Measurements from ENCODE around the gene AWAT2.
"Not testable (repeated sequence)": the region's sequence is repeated elsewhere in the genome, so short reads cannot be mapped to it uniquely, and the experiment has no call there.

Gene AWAT2

DNA sequence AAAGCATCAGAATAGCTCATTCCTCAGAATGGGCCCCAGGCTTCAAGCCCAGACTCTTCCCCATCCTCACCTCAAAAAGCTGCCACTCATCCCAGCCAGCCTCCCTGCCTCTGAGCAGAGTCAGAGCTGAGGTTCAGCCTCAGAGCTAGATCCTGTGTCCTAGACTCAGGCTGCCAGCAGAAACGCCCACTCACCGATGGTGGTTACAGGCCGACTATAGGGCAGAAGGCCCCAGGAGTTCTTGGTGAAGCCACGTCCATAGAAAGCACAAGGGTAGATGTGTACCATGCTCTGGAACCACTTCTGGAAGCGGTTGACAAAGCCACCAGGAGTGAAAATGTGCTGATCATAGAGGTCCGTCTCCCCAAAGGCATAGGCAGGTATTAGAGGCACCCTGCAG, 7.7 kb downstream of the AWAT2 start:
- DNase-seq, result no peak

DNA sequence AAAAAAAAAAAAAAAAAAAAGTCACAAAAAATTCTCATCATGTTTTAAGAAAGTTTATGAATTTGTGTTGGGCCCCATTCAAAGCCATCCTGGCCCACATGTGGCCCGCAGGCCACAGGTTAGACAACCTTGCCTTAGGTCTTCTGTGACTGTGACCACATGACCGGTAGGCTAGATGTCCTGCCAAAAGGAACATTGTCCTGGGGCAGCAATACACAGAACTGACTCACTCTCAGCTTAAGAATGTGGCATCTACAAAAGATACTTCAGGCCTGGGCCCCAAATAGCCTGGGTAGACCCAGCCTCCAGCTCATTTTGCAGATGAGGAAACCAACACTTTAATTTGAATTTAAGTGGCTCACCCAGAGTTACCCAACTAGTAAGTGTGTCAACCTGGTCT, 10.0 kb downstream of the AWAT2 start:
- no peak for DNase-seq

DNA sequence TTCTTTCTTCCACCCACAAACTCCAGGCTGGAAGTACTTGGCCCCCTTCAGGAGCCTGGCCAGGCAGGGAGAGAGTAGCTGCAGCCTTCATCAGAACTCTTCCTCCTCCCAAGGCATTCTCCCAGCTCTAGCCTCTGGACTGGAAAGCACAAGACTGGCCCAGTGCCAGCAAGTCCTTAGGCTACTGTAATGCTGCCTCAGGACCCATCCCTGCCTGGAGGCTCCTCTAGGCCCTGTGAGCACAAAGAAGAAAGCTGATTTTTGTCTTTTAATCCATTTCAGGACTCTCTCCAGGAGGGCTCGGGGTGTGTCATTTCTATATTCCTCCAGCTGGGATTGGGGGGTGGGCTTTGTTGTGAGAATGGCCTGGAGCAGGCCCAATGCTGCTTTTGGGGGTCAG, 10.8 kb downstream of the AWAT2 start:
- no peak for DNase-seq

DNA sequence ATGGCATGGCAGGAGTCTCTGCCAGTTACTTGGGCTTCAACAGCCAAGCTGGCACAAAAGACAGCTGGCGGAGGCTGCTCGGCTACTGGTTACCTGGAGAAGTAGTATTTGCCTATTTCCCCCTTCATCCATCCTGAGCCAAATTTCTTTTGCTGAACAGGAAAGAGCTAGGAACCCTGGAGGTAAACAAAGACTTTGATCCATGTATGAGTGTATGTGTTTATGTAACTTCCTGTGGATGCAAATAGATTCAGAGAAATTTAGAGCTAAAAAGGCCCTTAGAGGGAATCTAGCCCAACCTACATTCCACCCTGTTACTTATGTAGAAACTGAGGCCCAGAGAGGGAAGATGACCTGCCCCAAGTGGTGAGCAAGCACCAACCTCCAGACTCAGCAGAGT, 11.2 kb downstream of the AWAT2 start:
- DNase-seq, result no peak

DNA sequence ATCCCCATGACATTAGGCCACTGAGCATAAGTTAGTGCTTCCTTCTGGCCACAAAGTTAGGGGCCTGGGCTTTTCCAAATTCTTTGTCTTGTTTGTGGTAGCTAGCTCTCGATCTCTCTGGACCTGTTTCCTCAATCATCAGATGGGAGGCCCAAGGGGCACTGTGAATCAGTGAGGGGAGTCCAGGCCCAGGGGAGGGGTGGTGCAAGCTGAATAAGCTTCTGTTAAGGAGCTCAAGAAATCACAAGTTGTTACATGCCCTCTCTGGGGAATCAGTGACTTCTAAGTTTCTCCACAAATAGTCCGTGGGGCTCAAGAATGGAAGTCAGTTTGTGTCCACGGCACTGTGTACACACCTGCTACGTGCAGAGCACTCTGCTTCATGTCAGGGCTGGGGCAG, 15.1 kb downstream of the AWAT2 start:
- DNase-seq, result no peak

DNA sequence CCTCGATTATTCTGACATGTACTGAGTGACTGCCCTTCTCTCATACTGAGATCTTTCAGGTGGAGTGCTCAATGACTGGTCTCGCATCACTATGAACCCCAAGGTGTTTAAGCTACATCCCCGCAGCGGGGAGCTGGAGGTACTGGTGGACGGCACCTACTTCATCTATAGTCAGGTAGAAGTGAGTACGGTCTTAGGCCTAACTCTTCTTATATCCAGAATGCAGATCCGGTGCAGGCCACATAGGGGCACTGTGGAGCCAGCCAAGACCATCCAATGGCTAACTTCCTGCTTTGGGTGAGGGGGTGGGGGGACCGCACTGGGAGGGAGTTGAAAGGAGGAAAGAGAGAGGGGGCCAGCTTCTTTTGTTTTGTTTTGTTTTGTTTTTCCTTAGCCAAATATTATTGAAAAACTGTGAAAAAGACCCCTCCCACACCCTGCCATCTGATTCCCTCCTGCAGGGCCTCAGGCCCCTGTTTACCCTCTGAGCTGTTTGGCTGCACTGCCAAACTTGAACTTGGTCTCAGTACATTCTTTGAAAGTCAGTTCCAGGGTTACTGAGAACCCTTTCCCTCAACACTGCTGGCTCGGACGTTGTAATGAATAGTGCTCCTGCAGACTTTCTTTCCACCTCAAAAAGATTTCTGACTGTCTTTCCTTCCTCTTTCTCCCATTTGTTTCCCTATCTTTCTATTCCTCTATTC, 16.2 kb downstream of the AWAT2 start:
- DNase-seq, result no peak

DNA sequence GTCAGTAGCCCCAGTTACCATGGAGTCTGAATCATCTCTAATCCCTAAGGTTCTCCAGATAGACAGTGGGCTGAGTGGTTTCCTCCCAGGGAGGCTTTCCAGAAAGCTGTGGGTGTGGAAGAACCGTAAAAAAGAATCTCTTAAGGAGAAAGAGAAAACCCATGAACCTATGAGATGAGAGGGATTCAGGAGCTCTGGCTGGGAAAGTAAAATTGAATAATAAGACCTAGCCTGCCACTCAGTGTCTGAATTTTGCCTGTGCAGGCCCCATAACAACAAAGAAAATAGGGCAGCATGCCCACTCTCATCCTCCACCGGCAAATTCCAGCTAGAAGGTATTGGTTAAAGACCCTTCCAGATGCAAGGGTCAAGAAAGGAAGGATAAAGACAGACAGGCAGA, 16.9 kb downstream of the AWAT2 start:
- DNase-seq, result no peak

DNA sequence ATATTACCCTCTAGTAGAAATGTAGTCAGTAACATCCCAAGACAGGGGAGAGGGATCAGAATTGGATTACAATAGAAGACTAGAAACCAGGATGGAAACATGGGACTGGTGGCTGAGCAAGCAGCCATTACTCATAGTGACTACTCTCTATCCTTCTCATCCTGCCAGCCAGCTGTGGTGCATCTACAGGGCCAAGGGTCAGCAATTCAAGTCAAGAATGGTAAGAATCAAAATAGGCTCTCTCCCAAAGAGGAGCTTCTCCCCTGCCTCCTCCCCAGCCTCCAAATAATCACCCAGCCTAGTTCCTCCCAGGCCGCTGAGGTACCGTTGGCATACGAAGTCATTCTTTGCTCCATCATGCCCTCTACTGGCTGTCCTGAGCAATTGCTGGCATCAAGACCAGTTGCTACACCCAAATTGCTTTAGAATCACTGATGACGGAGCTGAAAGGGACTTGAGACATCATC, 19.4 kb downstream of the AWAT2 start:
- DNase-seq, result no peak

DNA sequence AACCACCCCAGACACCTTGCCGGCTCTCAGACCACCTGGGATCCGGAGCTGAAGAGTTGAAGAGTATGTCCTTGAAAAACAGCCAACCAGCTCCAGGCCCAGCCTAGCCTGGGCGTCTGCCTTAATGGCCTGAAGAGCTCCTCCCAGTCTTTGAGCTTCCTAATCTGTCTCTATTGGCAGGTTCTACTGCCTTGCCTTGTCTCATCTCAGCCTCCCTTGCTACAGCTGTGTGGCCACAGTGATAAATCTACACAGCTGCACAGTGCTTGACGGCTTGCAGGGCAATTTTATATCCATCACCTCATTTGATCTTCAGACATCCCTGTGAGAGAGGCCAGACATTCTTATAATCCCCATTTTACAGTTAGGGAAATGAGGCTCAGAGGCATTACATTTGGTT, 19.9 kb downstream of the AWAT2 start:
- DNase-seq, result no peak

DNA sequence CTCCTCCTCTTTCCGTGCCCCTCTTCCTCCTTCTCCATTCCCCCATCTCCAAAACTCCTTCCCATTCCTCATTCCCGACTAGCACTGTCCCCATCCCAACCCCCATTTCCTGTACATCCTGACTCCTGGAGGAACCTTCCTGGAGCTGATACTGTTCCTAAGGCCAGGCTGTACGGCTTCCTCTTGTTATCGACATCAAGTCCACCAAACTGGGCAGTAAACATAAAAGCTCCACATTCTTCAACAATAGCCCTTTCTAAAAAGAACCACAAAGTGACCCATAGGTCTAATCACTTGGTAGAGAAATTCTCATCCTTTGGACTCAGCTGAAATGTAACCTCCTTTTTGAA, 22.9 kb downstream of the AWAT2 start:
- DNase-seq, result no peak

DNA sequence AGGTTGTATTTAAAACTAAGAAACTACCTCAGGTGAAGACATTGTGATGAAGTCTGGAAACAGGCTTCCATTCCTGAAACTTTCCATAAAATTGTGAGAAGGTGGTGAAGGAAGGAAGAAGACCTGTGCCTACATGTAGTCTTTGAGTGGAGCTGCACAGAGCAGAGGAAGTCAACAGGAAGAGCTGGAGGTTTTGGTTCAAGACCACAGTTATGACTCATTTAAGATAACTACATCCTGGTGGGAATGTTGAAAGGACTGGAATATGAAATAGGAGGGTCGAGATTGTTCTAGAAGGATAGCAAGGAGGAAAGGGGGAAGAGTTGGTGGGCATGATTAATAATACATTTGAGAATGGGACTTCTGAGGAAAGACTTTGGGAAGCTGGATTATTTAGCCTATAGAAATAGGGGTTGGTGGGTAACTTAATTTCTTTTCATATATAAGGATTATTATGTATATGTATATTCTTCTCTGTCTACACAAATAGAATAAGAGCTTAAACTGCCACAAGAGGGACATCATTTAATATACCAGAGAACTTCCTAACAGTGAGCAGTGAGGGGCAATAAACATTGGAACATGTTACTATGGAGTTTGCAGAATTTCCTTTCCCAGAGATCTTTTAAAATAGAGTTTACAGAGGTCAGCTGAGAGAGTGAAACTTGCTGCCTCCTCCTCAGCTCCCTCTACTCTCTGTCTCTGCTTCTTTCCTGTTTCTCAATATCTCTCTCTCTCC, 23.5 kb downstream of the AWAT2 start:
- no peak for DNase-seq

DNA sequence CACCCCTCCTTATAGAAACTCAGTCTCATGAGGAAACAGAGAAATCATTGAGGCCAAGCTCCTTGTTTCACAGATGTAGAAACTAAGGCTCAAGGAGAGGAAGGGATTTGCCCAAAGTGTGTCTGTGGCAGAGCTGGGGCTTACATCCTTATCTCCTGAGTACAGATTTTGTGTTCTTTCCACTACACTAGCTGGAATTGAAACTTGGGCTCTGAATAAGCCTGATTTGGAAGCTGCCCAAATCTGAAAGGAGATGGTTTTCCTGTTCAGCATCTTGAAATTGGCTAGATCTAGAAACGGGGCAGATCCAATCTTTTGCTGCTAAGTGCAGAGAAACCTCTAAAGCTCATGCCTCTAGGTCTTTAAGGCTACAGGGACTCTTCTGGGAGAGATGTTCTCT, 24.3 kb downstream of the AWAT2 start:
- no peak for DNase-seq

DNA sequence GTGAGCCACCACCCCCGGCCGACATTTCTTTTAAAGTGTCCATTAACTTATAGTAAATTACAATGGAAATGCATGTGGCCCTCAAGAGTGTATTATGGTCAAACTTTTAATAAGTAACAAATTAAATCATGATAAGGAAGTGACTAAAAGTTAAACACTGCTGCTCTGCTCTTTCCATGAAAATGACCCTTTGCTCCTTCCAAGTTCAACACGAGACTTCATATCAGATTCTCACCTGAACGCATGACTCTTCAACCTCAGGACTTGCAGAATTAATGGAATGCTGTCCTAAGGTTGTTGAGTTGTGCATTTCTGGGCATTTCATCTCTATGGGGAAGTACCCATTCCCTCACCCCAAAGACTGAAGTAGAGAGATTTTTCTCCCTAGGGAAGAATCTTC, 27.1 kb downstream of the AWAT2 start:
- DNase-seq, result no peak

DNA sequence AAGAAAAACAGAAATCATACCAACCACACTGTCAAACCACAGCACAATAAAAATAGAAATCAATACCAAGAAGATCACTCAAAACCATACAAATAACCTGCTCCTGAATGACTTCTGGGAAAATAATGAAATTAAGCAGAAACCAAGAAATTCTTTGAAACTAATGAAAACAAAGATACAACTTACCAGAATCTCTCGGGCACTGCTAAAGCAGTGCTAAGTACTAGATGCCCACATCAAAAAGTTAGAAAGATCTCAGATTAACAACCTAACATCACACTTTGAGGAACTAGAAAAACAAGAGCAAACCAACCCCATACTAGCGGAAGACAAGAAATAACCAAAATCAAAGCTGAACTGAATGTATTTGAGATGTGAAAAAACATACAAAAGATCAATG, 33.2 kb downstream of the AWAT2 start:
- DNase-seq, result no peak

DNA sequence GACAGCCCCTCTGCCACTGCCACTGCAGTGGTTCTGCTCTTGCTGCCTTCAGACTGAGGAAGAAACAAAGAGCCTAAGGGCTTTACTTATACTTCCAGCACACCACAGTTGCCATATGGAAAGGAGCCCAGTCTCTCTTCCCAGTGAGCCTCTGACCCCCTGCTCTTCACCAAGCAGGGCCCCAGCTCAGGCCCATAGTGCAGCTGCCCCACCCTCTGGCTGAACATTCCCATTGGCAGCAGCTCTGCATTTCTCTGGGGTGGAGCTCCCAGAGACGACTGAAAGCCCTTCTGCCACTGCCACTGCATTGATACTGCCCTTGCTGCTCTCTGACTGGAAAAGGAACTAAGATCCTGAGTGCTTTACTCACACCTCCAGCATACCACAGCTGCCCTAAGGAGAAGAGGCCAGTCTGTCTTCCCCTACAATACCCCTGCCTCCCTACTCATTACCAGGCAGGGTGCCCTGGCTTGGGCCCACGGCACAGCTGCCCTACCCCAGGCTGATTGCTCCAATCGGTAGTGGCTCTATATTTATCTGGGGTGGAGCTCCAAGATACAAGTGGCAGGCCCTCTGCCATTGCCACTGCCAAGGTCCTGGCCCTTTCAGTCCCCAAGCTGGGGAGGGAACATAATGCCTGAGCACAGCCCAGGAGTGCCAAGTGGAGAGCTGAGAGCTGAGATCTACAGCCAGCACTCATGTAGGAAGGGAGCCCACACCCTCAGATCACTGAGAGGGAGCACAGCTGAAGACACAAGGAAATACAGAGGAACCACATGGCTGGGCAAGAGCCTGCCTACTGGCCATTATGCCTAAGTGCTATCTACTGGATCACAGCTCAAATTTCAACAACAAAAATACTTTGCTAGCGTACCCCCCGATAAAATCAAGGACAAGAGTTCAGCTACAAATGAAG, 36.0 kb downstream of the AWAT2 start:
- no peak for DNase-seq

DNA sequence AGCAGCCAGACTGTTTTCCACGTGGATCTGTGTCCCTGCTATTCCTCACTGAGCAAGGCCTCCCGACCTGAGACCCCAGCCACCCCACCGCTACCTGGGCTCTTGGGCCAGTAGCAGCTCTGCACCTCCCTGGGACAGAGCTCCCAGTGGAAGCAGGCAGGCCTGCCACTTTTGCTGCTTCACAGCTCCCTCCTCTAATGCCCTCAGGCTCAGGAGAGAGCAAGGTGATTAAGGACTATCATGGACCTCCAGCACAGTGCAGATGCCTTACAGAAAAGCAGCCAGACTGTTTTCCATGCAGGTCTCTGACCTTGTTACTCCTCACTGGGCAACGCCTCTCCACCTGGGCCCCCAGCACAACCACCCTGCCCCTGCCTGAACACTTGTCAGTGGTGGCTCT, 37.0 kb downstream of the AWAT2 start:
- DNase-seq, result no peak

DNA sequence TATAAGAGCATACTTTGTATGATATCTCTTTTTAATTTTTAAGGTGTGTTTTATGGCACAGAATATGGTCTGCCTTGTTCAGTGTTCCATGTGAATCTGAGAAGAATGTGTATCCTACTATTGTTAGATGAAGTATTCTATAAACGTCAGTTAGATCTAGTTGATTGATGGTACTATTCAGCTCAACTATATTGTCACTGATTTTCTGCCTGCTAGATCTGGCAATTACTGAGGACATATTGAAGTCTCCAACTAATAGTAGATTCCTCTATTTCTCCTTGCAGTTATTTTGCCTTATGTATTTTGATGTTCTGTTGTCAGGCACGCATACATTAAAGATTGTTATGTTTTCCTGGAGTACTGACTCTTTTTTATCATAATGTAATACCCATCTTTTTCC, 39.8 kb downstream of the AWAT2 start:
- no peak for DNase-seq

DNA sequence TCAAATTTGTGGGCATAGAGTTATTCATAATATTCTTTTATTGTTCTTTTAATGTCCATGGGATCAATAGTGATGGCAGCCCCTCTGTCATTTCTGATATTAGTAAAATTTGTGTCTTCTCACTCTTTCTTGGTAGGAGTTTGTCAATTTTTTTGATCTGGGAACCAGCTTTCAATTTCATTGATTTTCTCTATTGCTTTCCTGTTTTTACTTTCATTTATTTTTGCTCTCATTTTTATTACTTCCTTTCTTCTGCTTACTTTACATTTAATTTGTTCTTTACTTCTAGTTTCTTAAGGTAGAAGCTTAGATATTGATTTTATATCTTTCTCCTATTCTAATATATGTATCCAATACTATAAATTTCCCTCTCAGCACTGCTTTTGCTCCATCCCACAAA, 40.7 kb downstream of the AWAT2 start:
- DNase-seq, result no peak

DNA sequence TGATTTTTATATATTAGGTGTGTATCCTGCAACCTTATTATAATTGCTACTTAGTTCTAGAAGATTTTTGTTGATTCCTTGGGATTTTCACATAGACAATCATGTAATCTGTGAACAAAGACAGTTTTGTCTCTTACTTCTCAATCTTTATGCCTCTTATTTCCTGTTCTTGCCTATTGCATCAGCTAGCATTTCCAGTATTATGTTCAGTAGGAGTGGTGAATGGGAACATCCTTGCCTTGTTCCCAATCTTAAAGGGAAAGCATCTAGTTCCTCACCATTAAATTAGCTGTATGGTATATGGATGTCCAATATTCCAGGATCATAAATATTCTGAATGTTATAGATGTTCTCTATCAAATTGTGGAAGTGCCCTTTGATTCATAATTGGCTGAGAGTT, 41.8 kb downstream of the AWAT2 start:
- DNase-seq, result no peak

DNA sequence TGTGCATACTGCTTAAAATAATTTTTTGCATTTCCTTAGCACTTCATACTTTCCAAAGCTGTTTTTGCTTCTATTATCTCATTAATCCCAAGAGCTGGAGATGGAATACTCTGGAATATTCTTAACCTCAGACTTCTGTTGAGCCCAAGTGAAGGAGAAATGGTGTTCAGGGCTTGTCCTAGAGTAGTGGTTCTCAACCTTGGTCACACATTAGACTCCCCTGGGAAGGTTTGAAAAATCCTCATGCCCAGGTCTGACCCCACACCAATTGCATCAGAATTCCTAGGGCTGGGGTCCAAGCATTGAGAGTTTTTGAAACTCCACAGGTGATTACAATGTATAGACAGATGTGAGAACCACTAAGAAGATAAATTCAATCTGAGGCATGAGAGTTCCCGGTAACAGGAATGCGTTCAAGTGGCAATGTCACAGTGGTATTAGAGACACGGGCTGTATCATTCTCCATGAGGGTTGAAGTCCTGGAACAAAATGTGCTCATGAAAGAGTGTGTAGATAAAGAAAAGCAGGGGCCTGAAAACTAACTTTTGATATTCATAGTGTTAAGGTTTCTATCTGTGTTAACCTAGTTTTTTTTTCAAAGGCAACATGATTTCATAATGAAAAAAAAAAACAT, 47.9 kb downstream of the AWAT2 start:
- no peak for DNase-seq

DNA sequence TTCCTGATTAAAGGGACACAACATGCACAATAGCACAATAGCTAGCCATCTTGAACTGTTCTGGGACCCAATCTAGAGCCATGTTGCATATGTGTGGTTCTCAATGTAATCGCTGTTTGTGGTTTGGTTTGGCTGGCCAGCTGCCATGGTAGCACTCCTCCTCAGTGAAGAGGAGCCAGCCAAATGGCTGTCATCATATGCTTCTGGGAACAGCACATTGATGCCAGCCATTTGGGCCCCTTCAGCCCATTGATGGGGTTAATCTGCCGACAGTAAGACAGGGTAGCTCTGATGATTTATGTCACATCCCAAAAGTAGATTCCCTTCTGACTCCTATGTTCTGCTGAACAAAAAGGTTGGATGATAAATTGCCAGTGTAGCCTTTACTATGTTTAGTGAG, 48.5 kb downstream of the AWAT2 start:
- no peak for DNase-seq

DNA sequence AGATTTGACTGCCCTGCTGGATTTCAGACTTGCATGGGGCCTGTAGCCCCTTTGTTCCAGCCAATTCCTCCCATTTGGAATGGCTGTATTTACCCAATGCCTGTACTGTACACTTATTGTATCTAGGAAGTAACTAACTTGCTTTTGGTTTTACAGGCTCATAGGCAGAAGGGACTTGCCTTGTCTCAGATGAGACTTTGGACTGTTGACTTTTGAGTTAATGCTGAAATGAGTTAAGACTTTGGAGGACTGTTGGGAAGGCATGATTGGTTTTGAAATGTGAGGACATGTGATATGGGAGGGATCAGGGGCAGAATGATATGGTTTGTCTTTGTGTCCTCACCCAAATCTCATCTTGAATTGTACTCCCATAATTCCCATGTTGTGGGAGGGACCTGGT, 51.4 kb downstream of the AWAT2 start:
- not testable (repeated sequence) for DNase-seq

DNA sequence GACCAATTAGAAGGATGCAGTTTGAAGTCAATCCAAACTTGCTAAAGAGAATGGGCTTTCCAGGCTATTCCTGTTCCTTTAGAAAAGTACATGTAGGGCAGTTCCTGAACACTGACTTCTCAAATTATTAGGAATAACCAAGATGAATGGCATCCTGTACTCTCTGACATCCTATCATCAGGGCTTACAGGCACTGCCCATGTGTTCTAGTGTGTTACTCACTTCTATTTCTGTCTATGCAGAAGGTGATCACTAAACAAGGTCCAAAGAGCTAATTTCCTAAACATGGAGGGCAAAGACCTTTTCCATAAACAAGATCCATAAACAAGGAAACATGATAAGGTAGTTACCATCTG, 53.6 kb downstream of the AWAT2 start:
- DNase-seq, result no peak
